Naive thymus-derived CD4-positive, alpha-beta T cell (primary cell): Measurements from ENCODE around the gene WDHD1. TPM values are rescaled to one million over a fixed set of nuclear protein-coding genes. Genes with fewer than 3 reads are reported as not detected.
A peak's percentile ranks its signal among the peaks of the same experiment; 100 is the strongest.

Experiments
- ATAC-seq: fragments of 150-1000 bp; cut with Tn5 transposase; 2 replicates; pipeline ENCODE4 v1.10.0; 2021; ENCODE audit warnings: mild to moderate bottlenecking, moderate library complexity
- CTCF ChIA-PET: fragments of 350-600 bp; sonication (Branson Sonifier 250); formaldehyde crosslinking; loops from one replicate; lab custom pipeline; 2021; ENCODE audit warnings: antibody characterized with exemption; lab: Charles Lee
- POLR2A ChIA-PET: fragments of 350-600 bp; sonication (Branson Sonifier 250); formaldehyde crosslinking; loops from one replicate; lab custom pipeline; 2021; ENCODE audit warnings: antibody characterized with exemption, inconsistent platforms; lab: Charles Lee
- DNase-seq, 9 donors: peaks; one replicate each; pipeline versions ENCODE4 v3.0.0 to v3.0.0-alpha.2; 2020 to 2022; ENCODE audit warnings: mixed read lengths in 1 of 9
- H3K27ac ChIP-seq: one replicate; pipeline ENCODE4 v1.7.0; 2013; ENCODE audit warnings: mild to moderate bottlenecking, low read depth, low read length, moderate library complexity
- H3K27me3 ChIP-seq, 2 donors: one replicate each; pipeline ENCODE4 v1.7.0; 2013; ENCODE audit warnings: low read length in 2 of 2, mild to moderate bottlenecking in 2 of 2, moderate library complexity in 2 of 2; ENCODE audit not compliant: control insufficient read depth in 2 of 2, insufficient read depth in 2 of 2
- H3K36me3 ChIP-seq, 3 experiments: 1 replicate in 2 of 3; 2 replicates in 1 of 3; pipeline ENCODE4 v1.7.0; 2013; ENCODE audit warnings: low read length in 3 of 3, mild to moderate bottlenecking in 3 of 3, moderate library complexity in 1 of 3; ENCODE audit not compliant: insufficient read depth in 3 of 3, control insufficient read depth in 2 of 3
- H3K4me1 ChIP-seq, 2 donors: one replicate each; pipeline ENCODE4 v1.7.0; 2013; ENCODE audit warnings: low read length in 2 of 2, mild to moderate bottlenecking in 2 of 2, moderate library complexity in 1 of 2; ENCODE audit not compliant: control insufficient read depth in 2 of 2, insufficient read depth in 2 of 2
- H3K4me3 ChIP-seq: 2 replicates; pipeline ENCODE4 v1.7.0; 2013; ENCODE audit warnings: mild to moderate bottlenecking, low read length
- H3K9me3 ChIP-seq, 3 experiments: 1 replicate in 2 of 3; 2 replicates in 1 of 3; pipeline ENCODE4 v1.7.0; 2013; ENCODE audit warnings: low read length in 3 of 3; ENCODE audit not compliant: control insufficient read depth in 2 of 3
- H3K27ac Mint-ChIP-seq, 9 donors: one replicate each; pipeline ENCODE4 v1.8.0; 2020 to 2022; ENCODE audit warnings: mixed read lengths in 9 of 9, mild to moderate bottlenecking in 8 of 9, moderate library complexity in 5 of 9, inconsistent platforms in 2 of 9
- H3K27me3 Mint-ChIP-seq, 5 donors: one replicate each; pipeline ENCODE4 v1.8.0; 2021 to 2022; ENCODE audit warnings: mixed read lengths in 5 of 5, mild to moderate bottlenecking in 1 of 5
- H3K36me3 Mint-ChIP-seq, 5 donors: one replicate each; pipeline ENCODE4 v1.8.0; 2020 to 2022; ENCODE audit warnings: mixed read lengths in 5 of 5, mild to moderate bottlenecking in 3 of 5, inconsistent platforms in 1 of 5
- H3K4me1 Mint-ChIP-seq, 7 donors: one replicate each; pipeline ENCODE4 v1.8.0; 2020 to 2022; ENCODE audit warnings: mixed read lengths in 7 of 7, mild to moderate bottlenecking in 3 of 7, inconsistent platforms in 1 of 7
- H3K4me3 Mint-ChIP-seq, 10 donors: one replicate each; pipeline ENCODE4 v1.8.0; 2020 to 2022; ENCODE audit warnings: mild to moderate bottlenecking in 10 of 10, mixed read lengths in 10 of 10, moderate library complexity in 6 of 10, inconsistent platforms in 2 of 10
- H3K9me3 Mint-ChIP-seq, 11 donors: one replicate each; pipeline ENCODE4 v1.8.0; 2020 to 2022; ENCODE audit warnings: mixed read lengths in 11 of 11, mild to moderate bottlenecking in 4 of 11, inconsistent platforms in 1 of 11, moderate library complexity in 1 of 11
- intact Hi-C, 2 donors: fragments of 100-400 bp; cut with micrococcal nuclease; formaldehyde crosslinking; loops; one replicate each; pipeline ENCODE4 v1.15.1; 2023
- polyA plus RNA-seq, 2 donors: library from polyadenylated mRNA; unstranded; fragments of 300-500 nt; fragmentation: Illumina TruSeq; gene quantifications; one replicate each; pipeline ENCODE4 v1.2.3, GENCODE V29; 2021
- total RNA-seq, 6 experiments: library from RNA in 5 of 6; stranded (reverse) in 5 of 6; gene quantifications; 1 replicate in 5 of 6; 2 replicates in 1 of 6; pipeline ENCODE4 v1.2.3 and lab custom pipeline; 2021 to 2026

WDHD1 gene
- total and polyA plus RNA-seq, 7 experiments from 2014 or later, result 1.6 to 26.6 (median 3.3) TPM

DNA sequence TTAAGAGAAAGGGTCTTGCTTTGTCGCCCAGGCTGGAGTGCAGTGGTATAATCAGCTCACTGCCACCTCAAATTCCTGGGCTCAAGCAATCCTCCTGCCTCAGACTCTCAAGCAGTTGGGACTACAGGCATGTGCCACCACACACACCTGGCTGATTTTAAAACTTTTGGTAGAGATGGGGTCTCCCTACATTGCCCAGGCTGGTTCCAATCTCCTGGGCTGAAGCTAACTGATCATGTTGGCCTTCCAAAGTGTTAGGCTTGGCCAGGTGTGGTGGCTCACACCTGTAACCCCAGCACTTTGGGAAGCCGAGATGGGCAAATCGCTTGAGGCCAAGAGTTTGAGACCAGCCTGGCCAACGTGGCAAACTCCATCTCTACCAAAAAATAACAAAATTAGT lies 80.4 kb downstream of the WDHD1 start:
- no peak overlapping the region for H3K27ac ChIP-seq
- peaks cover 0 to 9% of the 10 kb centered on the region in 2 donors for H3K4me1 ChIP-seq
- H3K36me3 Mint-ChIP-seq, result peaks cover 4 to 40% (median 17%) of the 10 kb centered on the region in 5 donors
- no peak overlapping the region for H3K27ac Mint-ChIP-seq
- peaks cover 0 to 12% (median 8%) of the 10 kb centered on the region in 7 donors for H3K4me1 Mint-ChIP-seq
- no peaks in the 10 kb centered on the region for H3K36me3 ChIP-seq
- H3K9me3 ChIP-seq, result no peaks in the 10 kb centered on the region
- DNase-seq (no peak), ATAC-seq (no peak)
- CTCF ChIA-PET, result no interaction called here
- H3K9me3 Mint-ChIP-seq, result peaks cover 0 to 9% (median 3%) of the 10 kb centered on the region in 11 donors
- no peaks in the 10 kb centered on the region for H3K27me3 ChIP-seq
- no peak overlapping the region for H3K4me3 ChIP-seq
- POLR2A ChIA-PET, result no interaction called here
- H3K27me3 Mint-ChIP-seq, result no peaks in the 10 kb centered on the region
- H3K4me3 Mint-ChIP-seq, result no peak overlapping the region
- intact Hi-C loops, result no loop called here

DNA sequence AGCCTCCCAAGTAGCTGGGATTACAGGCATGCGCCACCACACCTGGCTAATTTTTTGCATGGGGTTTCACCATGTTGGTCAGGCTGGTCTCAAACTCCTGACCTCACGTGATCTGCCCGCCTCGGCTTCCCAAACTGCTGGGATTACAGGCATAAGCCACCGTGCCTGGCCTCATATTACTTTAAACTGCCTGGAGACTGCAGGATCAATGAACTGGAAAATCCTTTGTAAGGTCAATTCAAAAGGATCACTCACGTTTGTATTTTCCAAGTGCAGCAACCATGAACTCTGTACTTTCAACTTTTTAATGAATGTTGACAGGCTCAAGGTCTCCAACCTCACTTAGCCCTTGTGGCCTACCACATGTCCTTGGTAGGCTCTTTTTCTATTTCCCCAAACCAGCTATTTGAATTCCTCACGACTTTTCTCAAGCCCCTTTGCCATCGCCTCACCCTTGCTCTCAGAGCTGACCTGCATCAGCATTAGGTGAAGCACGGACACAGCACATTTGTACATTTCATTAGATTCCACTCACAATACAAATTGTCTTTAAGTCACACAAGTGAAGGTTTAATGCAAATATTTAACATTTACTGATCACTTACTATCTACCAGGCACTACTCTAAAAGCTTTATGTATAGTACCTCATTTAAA lies 82.0 kb downstream of the WDHD1 start:
- ChIA-PET CTCF (no interaction called here), POLR2A (no interaction called here)
- Mint-ChIP-seq H3K4me1 (peaks cover 0 to 12% (median 8%) of the 10 kb centered on the region in 7 donors), H3K27me3 (no peaks in the 10 kb centered on the region), H3K9me3 (peaks cover 0 to 9% (median under 1%) of the 10 kb centered on the region in 11 donors), H3K36me3 (peaks cover 4 to 38% (median 14%) of the 10 kb centered on the region in 5 donors), H3K4me3 (no peak overlapping the region), H3K27ac (peak overlapping the region in 2 of 9 donors; percentile 11 to 28)
- no peak overlapping the region for H3K4me3 ChIP-seq
- no peak for ATAC-seq
- DNase-seq, result no peak
- no peaks in the 10 kb centered on the region for H3K36me3 ChIP-seq
- no peaks in the 10 kb centered on the region for H3K27me3 ChIP-seq
- intact Hi-C loops, result no loop called here
- peaks cover 0 to 9% of the 10 kb centered on the region in 2 donors for H3K4me1 ChIP-seq
- H3K27ac ChIP-seq, result no peak overlapping the region
- H3K9me3 ChIP-seq, result no peaks in the 10 kb centered on the region

- peaks cover 0 to 8% (median 6%) of the 10 kb centered on the region in 7 donors for H3K4me1 Mint-ChIP-seq
- ChIA-PET POLR2A (no interaction called here), CTCF (no interaction called here)
- H3K4me3 ChIP-seq, result no peak overlapping the region
- H3K27me3 Mint-ChIP-seq, result no peaks in the 10 kb centered on the region
- intact Hi-C loops, result no loop called here
- no peak for DNase-seq
- no peak overlapping the region for H3K27ac Mint-ChIP-seq
- no peak overlapping the region for H3K4me3 Mint-ChIP-seq
- H3K27ac ChIP-seq, result no peak overlapping the region
- no peaks in the 10 kb centered on the region for H3K36me3 ChIP-seq
- H3K4me1 ChIP-seq, result peaks cover 0 to 9% of the 10 kb centered on the region in 2 donors
- H3K9me3 Mint-ChIP-seq, result peaks cover 0 to 1% (median 0%) of the 10 kb centered on the region in 11 donors
- no peaks in the 10 kb centered on the region for H3K9me3 ChIP-seq
- peak; percentile 42 for ATAC-seq
- no peaks in the 10 kb centered on the region for H3K27me3 ChIP-seq
- H3K36me3 Mint-ChIP-seq, result peaks cover 0 to 22% (median 9%) of the 10 kb centered on the region in 5 donors
Observed at GRCh38 chr14:54942913-54943312, 84.0 kb downstream of the WDHD1 start.

DNA sequence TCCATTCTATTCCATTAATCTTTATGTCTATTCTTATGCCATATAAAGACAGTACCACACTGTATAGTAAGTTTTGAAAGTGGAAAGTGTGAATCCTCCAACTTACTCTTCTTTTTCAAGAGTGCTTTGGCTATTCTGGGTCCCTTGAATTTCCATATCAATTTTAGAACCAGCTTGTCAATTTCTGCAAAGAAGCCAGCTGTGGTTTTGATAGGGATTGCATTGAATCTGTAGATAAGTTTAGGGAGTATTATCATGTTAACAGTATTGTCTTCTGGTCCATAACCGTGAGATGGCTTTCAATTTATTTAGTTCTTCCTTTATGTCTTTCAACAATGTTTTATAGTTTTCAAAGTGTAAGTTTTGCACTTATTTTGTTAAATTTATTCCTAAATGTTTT lies 90.1 kb downstream of the WDHD1 start:
- H3K4me1 ChIP-seq, result no peaks in the 10 kb centered on the region
- H3K27me3 Mint-ChIP-seq, result peaks cover 0 to 1% (median 0%) of the 10 kb centered on the region in 5 donors
- intact Hi-C loops, result no loop called here
- H3K36me3 Mint-ChIP-seq, result peaks cover 0 to 9% (median 0%) of the 10 kb centered on the region in 5 donors
- no peaks in the 10 kb centered on the region for H3K9me3 Mint-ChIP-seq
- no peak overlapping the region for H3K27ac Mint-ChIP-seq
- POLR2A ChIA-PET, result no interaction called here
- CTCF ChIA-PET, result interaction anchor here (0.6 kb wide), 1 partner anchor 1843 kb away, joined by 4 read pairs; no protein-coding TSS in a partner anchor
- H3K27me3 ChIP-seq, result no peaks in the 10 kb centered on the region
- H3K4me3 ChIP-seq, result no peak overlapping the region
- no peaks in the 10 kb centered on the region for H3K36me3 ChIP-seq
- DNase-seq (no peak), ATAC-seq (no peak)
- no peaks in the 10 kb centered on the region for H3K9me3 ChIP-seq
- H3K4me3 Mint-ChIP-seq, result no peak overlapping the region
- no peak overlapping the region for H3K27ac ChIP-seq
- no peaks in the 10 kb centered on the region for H3K4me1 Mint-ChIP-seq

DNA sequence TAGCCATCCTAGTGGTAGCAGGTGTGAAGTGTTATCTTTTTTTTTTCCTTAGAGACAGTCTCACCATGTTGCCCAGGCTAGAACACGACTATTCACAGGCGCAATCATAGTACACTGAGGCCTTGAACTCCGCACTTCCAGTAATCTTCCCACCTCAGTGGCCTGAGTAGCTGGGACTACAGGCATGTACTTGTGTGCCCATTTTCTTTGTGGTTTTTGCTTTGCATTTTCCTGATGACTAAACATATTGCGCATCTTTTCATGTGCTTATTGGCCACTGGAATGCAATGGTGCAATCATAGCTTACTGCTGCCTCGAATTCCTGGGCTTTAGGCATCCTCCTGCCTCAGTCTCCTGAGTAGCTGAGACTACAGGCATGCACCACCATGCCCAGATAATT lies 90.9 kb downstream of the WDHD1 start:
- H3K27me3 Mint-ChIP-seq, result peaks cover 0 to 6% (median 0%) of the 10 kb centered on the region in 5 donors
- no peak overlapping the region for H3K4me3 ChIP-seq
- H3K36me3 ChIP-seq, result no peaks in the 10 kb centered on the region
- ATAC-seq (no peak), DNase-seq (no peak)
- H3K4me1 Mint-ChIP-seq, result peaks cover 0 to 4% (median 0%) of the 10 kb centered on the region in 7 donors
- H3K4me3 Mint-ChIP-seq, result no peak overlapping the region
- ChIA-PET POLR2A (no interaction called here), CTCF (interaction anchor here (0.8 kb wide), 1 partner anchor 161 kb away, joined by 3 read pairs; no protein-coding TSS in a partner anchor)
- peaks cover 0 to 6% (median 0%) of the 10 kb centered on the region in 5 donors for H3K36me3 Mint-ChIP-seq
- no peaks in the 10 kb centered on the region for H3K4me1 ChIP-seq
- H3K27ac ChIP-seq, result no peak overlapping the region
- no peaks in the 10 kb centered on the region for H3K9me3 ChIP-seq
- H3K9me3 Mint-ChIP-seq, result no peaks in the 10 kb centered on the region
- intact Hi-C loops, result no loop called here
- no peak overlapping the region for H3K27ac Mint-ChIP-seq
- no peaks in the 10 kb centered on the region for H3K27me3 ChIP-seq

DNA sequence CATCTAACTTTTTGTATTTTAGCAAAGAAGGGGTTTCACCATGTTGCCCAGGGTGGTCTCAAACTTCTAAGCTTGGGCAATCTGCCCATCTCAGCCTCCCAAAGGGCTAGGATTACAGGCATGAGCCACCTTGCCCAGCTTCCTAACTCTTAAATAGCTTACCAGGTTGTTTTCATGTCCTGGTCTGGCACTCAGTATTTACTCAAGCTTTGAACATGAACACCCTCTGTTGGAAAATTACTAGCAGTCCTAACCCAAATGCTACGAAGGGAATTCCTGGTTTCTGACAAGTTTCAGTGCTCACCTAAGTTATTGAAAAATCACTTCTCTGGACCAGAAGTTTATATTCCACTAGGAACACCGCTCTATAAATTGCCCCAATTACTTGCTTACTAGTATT lies 91.8 kb downstream of the WDHD1 start:
- Histone ChIP-seq H3K27me3 (no peaks in the 10 kb centered on the region), H3K9me3 (no peaks in the 10 kb centered on the region), H3K27ac (no peak overlapping the region), H3K4me3 (no peak overlapping the region), H3K36me3 (no peaks in the 10 kb centered on the region), H3K4me1 (no peaks in the 10 kb centered on the region)
- H3K27ac Mint-ChIP-seq, result no peak overlapping the region
- peaks cover 0 to 5% (median 0%) of the 10 kb centered on the region in 7 donors for H3K4me1 Mint-ChIP-seq
- no peak for DNase-seq
- peaks cover 0 to 2% (median 0%) of the 10 kb centered on the region in 5 donors for H3K36me3 Mint-ChIP-seq
- no peaks in the 10 kb centered on the region for H3K9me3 Mint-ChIP-seq
- peaks cover 0 to 6% (median 0%) of the 10 kb centered on the region in 5 donors for H3K27me3 Mint-ChIP-seq
- ChIA-PET POLR2A (no interaction called here), CTCF (no interaction called here)
- intact Hi-C loops, result no loop called here
- no peak for ATAC-seq
- H3K4me3 Mint-ChIP-seq, result no peak overlapping the region

GRCh38 chr14:54933006-54933405 lies 93.9 kb downstream of the WDHD1 start:
- no peak overlapping the region for H3K27ac Mint-ChIP-seq
- H3K27ac ChIP-seq, result no peak overlapping the region
- H3K4me1 Mint-ChIP-seq, result peaks cover 0 to 5% (median 0%) of the 10 kb centered on the region in 7 donors
- ChIA-PET POLR2A (no interaction called here), CTCF (interaction anchor here (0.5 kb wide), 1 partner anchor 183 kb away, joined by 3 read pairs; no protein-coding TSS in a partner anchor)
- H3K4me1 ChIP-seq, result no peaks in the 10 kb centered on the region
- no peaks in the 10 kb centered on the region for H3K9me3 Mint-ChIP-seq
- no peaks in the 10 kb centered on the region for H3K36me3 ChIP-seq
- ATAC-seq (no peak), DNase-seq (no peak)
- intact Hi-C loops, result no loop called here
- peaks cover 0 to 2% (median 0%) of the 10 kb centered on the region in 5 donors for H3K36me3 Mint-ChIP-seq
- no peaks in the 10 kb centered on the region for H3K27me3 ChIP-seq
- peaks cover 0 to 6% (median 0%) of the 10 kb centered on the region in 5 donors for H3K27me3 Mint-ChIP-seq
- H3K4me3 ChIP-seq, result no peak overlapping the region
- no peaks in the 10 kb centered on the region for H3K9me3 ChIP-seq
- no peak overlapping the region for H3K4me3 Mint-ChIP-seq
